K562 (cell line): ENCODE measurements around the gene P4HB.

Experiments used
- CBX8 ChIP-seq: fragments of 200-600 bp; sonication (generic); IDR thresholded peaks from 2 replicates; pipeline ENCODE4 v1.6.1; 2012; ENCODE audit warnings: borderline replicate concordance, mixed run types, low read depth, mild to moderate bottlenecking, moderate library complexity, mixed read lengths, low read length, control low read depth, inconsistent platforms; ENCODE audit not compliant: poor library complexity, severe bottlenecking; ENCODE audit errors: extremely low read depth
- POLR2AphosphoS2 ChIP-seq: IDR thresholded peaks from 2 replicates; pipeline ENCODE4 v1.6.1; 2012; ENCODE audit warnings: low read length, improper control_type of control experiment

GRCh38 chr17:81863123-81863675, 2.9 kb upstream of the P4HB start:
- TF ChIP-seq POLR2AphosphoS2 (no peak; the same call in 1 of the 2 replicates), CBX8 (no peak)
